K562 (cell line): ENCODE data around the gene PDZK1IP1. TPM values are rescaled to one million over a fixed set of nuclear protein-coding genes. Genes with fewer than 3 reads are reported as not detected.

Experiments
- ATF4 ChIP-seq: fragments of 450-650 bp; formaldehyde crosslinking; IDR thresholded peaks from 2 replicates; pipeline ENCODE4 v1.4.0; 2022; ENCODE audit warnings: mild to moderate bottlenecking, moderate library complexity
- CUX1 ChIP-seq: fragments of 200-800 bp; sonication (Bioruptor generic); IDR thresholded peaks from 2 replicates; pipeline ENCODE4 v1.6.1; 2016; ENCODE audit warnings: missing genetic modification characterization, missing compliant biosample characterization
- E2F6 ChIP-seq, 2 experiments: IDR thresholded peaks; 2 replicates each; pipeline ENCODE4 v1.6.1; 2011; ENCODE audit warnings: borderline replicate concordance in 1 of 2, control low read depth in 1 of 2, low read depth in 1 of 2, low read length in 1 of 2, mild to moderate bottlenecking in 1 of 2, mixed read lengths in 1 of 2, moderate library complexity in 1 of 2; ENCODE audit not compliant: insufficient read depth in 1 of 2, insufficient read length in 1 of 2, poor library complexity in 1 of 2, severe bottlenecking in 1 of 2; ENCODE audit errors: extremely low read depth in 1 of 2
- HDAC1 ChIP-seq, 2 experiments: fragments of 450-650 bp; IDR thresholded peaks; 2 replicates each; pipeline ENCODE4 v1.6.1; 2016 to 2017; ENCODE audit warnings: inconsistent platforms in 1 of 2, mild to moderate bottlenecking in 1 of 2, moderate library complexity in 1 of 2
- HNRNPLL ChIP-seq: fragments of 200-400 bp; formaldehyde crosslinking; IDR thresholded peaks from 2 replicates; pipeline ENCODE4 v1.6.1; 2017; ENCODE audit warnings: low read length, low read depth, mild to moderate bottlenecking; ENCODE audit not compliant: poor library complexity, severe bottlenecking
- NFE2 ChIP-seq: IDR thresholded peaks from 2 replicates; pipeline ENCODE4 v1.6.1; 2014; ENCODE audit warnings: antibody characterized with exemption, low read depth
- POLR2B ChIP-seq: fragments of 450-650 bp; IDR thresholded peaks from 2 replicates; pipeline ENCODE4 v1.6.1; 2018; ENCODE audit warnings: low read depth; ENCODE audit not compliant: partially characterized antibody
- PPARD ChIP-seq: fragments of 250-450 bp; sonication (Bioruptor Pico); IDR thresholded peaks from 2 replicates; pipeline ENCODE4 v1.8.0; 2022; ENCODE audit warnings: inconsistent platforms, mild to moderate bottlenecking, moderate library complexity
- TEAD4 ChIP-seq, 2 experiments: sonication (generic) in 1 of 2; formaldehyde crosslinking in 1 of 2; IDR thresholded peaks; 2 replicates each; pipeline versions ENCODE4 v1.6.1 to v1.8.0; 2012 to 2022; ENCODE audit warnings: borderline replicate concordance in 1 of 2, inconsistent platforms in 1 of 2, low read length in 1 of 2, mild to moderate bottlenecking in 1 of 2, missing genetic modification reagents in 1 of 2
- ZNF146 ChIP-seq: IDR thresholded peaks from one replicate; pipeline ENCODE4 v1.6.1; 2018; ENCODE audit warnings: missing compliant biosample characterization; ENCODE audit not compliant: unreplicated experiment
- ZNF184 ChIP-seq: sonication (generic); formaldehyde crosslinking; IDR thresholded peaks from 2 replicates; pipeline ENCODE4 v1.5.0; 2020; ENCODE audit warnings: missing genetic modification reagents
- polyA plus RNA-seq, 8 experiments: library from polyadenylated mRNA; depleted of rRNA in 4 of 8; stranded (reverse) in 5 of 8; unstranded in 3 of 8; fragments of >200 nt; fragmentation: Nextera tagmentation in 2 of 8; fragmentation: Illumina TruSeq in 1 of 8; extraction: Ambion mirVana in 2 of 8; extraction: Trizol in 1 of 8; gene quantifications; 2 replicates each; pipeline versions ENCODE4 v1.2.1 to v1.2.3, GENCODE V29; 2011 to 2014; ENCODE audit warnings: inconsistent platforms in 1 of 8, missing spikeins in 1 of 8
- total RNA-seq, 7 experiments: library from RNA; depleted of rRNA in 6 of 7; stranded (reverse); fragments of >200 nt in 6 of 7; fragmentation: Illumina TruSeq in 2 of 7; extraction: Trizol in 2 of 7; gene quantifications; 2 replicates each; pipeline versions ENCODE4 v1.2.1 to v1.2.3, GENCODE V29; 2011 to 2021; ENCODE audit warnings: low replicate concordance in 1 of 7
- TF ChIP-seq, protein P1 (sequence below): IDR thresholded peaks from 3 replicates; pipeline ENCODE4 v1.6.1; 2011; ENCODE audit warnings: borderline replicate concordance, mild to moderate bottlenecking; ENCODE audit not compliant: insufficient read length, insufficient read depth
- TF ChIP-seq, protein P2 (sequence below): fragments of 250-450 bp; sonication (Bioruptor Pico); IDR thresholded peaks from 2 replicates; pipeline ENCODE4 v1.4.0; 2020; ENCODE audit warnings: mild to moderate bottlenecking
- TF ChIP-seq, protein P3 (sequence below): fragments of 450-650 bp; formaldehyde crosslinking; IDR thresholded peaks from 2 replicates; pipeline ENCODE4 v1.4.0; 2022; ENCODE audit warnings: missing genetic modification characterization

Gene PDZK1IP1
- total and polyA plus RNA-seq, 9 of the 15 experiments (the other 6 are each of a cell fraction or from before 2014, with no cell fraction given): 0.17 to 0.68 (median 0.53) TPM; not detected in 2

GRCh38 chr1:47214549-47214948 is 24.7 kb upstream of the PDZK1IP1 start (continued):
- TF ChIP-seq HDAC1 (IDR thresholded peaks at IDR 0.05): 0 out of 4 replicates have a peak, but pooled peaks of 1 of the 2 experiments have one; percentile 19
- TF ChIP-seq POLR2B: peak; percentile 71
- TF ChIP-seq, protein P1, sequence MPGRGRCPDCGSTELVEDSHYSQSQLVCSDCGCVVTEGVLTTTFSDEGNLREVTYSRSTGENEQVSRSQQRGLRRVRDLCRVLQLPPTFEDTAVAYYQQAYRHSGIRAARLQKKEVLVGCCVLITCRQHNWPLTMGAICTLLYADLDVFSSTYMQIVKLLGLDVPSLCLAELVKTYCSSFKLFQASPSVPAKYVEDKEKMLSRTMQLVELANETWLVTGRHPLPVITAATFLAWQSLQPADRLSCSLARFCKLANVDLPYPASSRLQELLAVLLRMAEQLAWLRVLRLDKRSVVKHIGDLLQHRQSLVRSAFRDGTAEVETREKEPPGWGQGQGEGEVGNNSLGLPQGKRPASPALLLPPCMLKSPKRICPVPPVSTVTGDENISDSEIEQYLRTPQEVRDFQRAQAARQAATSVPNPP: no peak
- TF ChIP-seq, protein P2, sequence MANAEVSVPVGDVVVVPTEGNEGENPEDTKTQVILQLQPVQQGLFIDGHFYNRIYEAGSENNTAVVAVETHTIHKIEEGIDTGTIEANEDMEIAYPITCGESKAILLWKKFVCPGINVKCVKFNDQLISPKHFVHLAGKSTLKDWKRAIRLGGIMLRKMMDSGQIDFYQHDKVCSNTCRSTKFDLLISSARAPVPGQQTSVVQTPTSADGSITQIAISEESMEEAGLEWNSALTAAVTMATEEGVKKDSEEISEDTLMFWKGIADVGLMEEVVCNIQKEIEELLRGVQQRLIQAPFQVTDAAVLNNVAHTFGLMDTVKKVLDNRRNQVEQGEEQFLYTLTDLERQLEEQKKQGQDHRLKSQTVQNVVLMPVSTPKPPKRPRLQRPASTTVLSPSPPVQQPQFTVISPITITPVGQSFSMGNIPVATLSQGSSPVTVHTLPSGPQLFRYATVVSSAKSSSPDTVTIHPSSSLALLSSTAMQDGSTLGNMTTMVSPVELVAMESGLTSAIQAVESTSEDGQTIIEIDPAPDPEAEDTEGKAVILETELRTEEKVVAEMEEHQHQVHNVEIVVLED (CRISPR knock-in tag): no peak
- TF ChIP-seq NFE2: no peak
- TF ChIP-seq HNRNPLL: no peak
- TF ChIP-seq, protein P3, sequence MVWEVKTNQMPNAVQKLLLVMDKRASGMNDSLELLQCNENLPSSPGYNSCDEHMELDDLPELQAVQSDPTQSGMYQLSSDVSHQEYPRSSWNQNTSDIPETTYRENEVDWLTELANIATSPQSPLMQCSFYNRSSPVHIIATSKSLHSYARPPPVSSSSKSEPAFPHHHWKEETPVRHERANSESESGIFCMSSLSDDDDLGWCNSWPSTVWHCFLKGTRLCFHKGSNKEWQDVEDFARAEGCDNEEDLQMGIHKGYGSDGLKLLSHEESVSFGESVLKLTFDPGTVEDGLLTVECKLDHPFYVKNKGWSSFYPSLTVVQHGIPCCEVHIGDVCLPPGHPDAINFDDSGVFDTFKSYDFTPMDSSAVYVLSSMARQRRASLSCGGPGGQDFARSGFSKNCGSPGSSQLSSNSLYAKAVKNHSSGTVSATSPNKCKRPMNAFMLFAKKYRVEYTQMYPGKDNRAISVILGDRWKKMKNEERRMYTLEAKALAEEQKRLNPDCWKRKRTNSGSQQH (CRISPR knock-in tag): 0 out of 2 replicates have a peak, but pooled peaks have one; percentile 49
- TF ChIP-seq E2F6 (IDR thresholded peaks at IDR 0.05; ENCODE audit: borderline replicate concordance in 1 of 2, extremely low read depth in 1 of 2, insufficient read depth in 1 of 2, insufficient read length in 1 of 2, low read depth in 1 of 2, low read length in 1 of 2, poor library complexity in 1 of 2, severe bottlenecking in 1 of 2): no peak
- TF ChIP-seq ZNF146: no peak
- TF ChIP-seq ZNF184 (CRISPR knock-in tag): no peak
- TF ChIP-seq TEAD4 (IDR thresholded peaks at IDR 0.05; ENCODE audit: low read length): no peak
- no peak for TF ChIP-seq TEAD4 (CRISPR knock-in tag; IDR thresholded peaks at IDR 0.05; ENCODE audit: borderline replicate concordance)
- TF ChIP-seq PPARD: no peak
- no peak for TF ChIP-seq ATF4
- TF ChIP-seq CUX1: no peak
